HL-60 (cell line): Measurements from ENCODE around the gene ZNF77.

Experiments used
- DNase-seq, 2 experiments: peaks; one replicate each; pipeline ENCODE4 v3.0.0-alpha.2; 2010 to 2020; ENCODE audit warnings: low read depth in 1 of 2, low spot score in 1 of 2
- H3K27ac ChIP-seq: fragments of 250-450 bp; sonication (Bioruptor Pico); replicated peaks from 2 replicates; pipeline ENCODE4 v1.5.1; 2020; ENCODE audit warnings: mild to moderate bottlenecking, moderate library complexity
- H3K27me3 ChIP-seq: fragments of 250-450 bp; sonication (Bioruptor Pico); 2 replicates; pipeline ENCODE4 v1.5.1; 2021; ENCODE audit warnings: mild to moderate bottlenecking, moderate library complexity; ENCODE audit not compliant: insufficient read depth, poor library complexity, severe bottlenecking
- H3K4me3 ChIP-seq: replicated peaks from 2 replicates; pipeline ENCODE4 v1.5.1; 2011; ENCODE audit warnings: mild to moderate bottlenecking, control low read depth, low read length; ENCODE audit not compliant: insufficient read depth
- CTCF ChIP-seq: IDR thresholded peaks from one replicate; pipeline ENCODE4 v1.5.1; 2011; ENCODE audit warnings: low read length, control low read depth, inconsistent platforms; ENCODE audit not compliant: insufficient read depth
- GABPA ChIP-seq: IDR thresholded peaks from 2 replicates; pipeline ENCODE4 v1.6.1; 2012; ENCODE audit warnings: low read depth
- POLR2AphosphoS5 ChIP-seq: IDR thresholded peaks from 2 replicates; pipeline ENCODE4 v1.6.1; 2012; ENCODE audit warnings: low read depth
- REST ChIP-seq: IDR thresholded peaks from 2 replicates; pipeline ENCODE4 v1.6.1; 2012; ENCODE audit warnings: low read depth; ENCODE audit not compliant: insufficient replicate concordance
- SPI1 ChIP-seq: IDR thresholded peaks from 2 replicates; pipeline ENCODE4 v1.6.1; 2012; ENCODE audit warnings: low read depth, mild to moderate bottlenecking, borderline replicate concordance

ZNF77 gene

GRCh38 chr19:2976609-2977000, 31.8 kb upstream of the ZNF77 start:
- no peak for DNase-seq
- Histone ChIP-seq H3K27me3 (peaks cover 18% of the 10 kb centered on the region), H3K4me3 (peak overlapping the region; percentile 25), H3K27ac (no peak overlapping the region)
- no peak for TF ChIP-seq SPI1
- no peak for TF ChIP-seq POLR2AphosphoS5
- TF ChIP-seq GABPA = no peak
- no peak for TF ChIP-seq CTCF
- TF ChIP-seq REST = no peak

GRCh38 chr19:2974342-2975041, 29.7 kb upstream of the ZNF77 start:
- peak in 1 of 2 experiments; percentile 46 for DNase-seq
- H3K27ac ChIP-seq = no peak overlapping the region
- TF ChIP-seq CTCF = no peak
- peak; percentile 69; the same call in 1 of the 2 replicates for TF ChIP-seq POLR2AphosphoS5
- H3K27me3 ChIP-seq = peaks cover 18% of the 10 kb centered on the region
- H3K4me3 ChIP-seq = no peak overlapping the region

GRCh38 chr19:2973229-2973628, 28.5 kb upstream of the ZNF77 start:
- H3K27ac ChIP-seq = no peak overlapping the region
- DNase-seq = no peak
- H3K4me3 ChIP-seq = no peak overlapping the region
- TF ChIP-seq CTCF = no peak
- no peak for TF ChIP-seq SPI1
- TF ChIP-seq REST = no peak
- no peak for TF ChIP-seq GABPA
- TF ChIP-seq POLR2AphosphoS5 = no peak
- H3K27me3 ChIP-seq = peaks cover 18% of the 10 kb centered on the region

DNA sequence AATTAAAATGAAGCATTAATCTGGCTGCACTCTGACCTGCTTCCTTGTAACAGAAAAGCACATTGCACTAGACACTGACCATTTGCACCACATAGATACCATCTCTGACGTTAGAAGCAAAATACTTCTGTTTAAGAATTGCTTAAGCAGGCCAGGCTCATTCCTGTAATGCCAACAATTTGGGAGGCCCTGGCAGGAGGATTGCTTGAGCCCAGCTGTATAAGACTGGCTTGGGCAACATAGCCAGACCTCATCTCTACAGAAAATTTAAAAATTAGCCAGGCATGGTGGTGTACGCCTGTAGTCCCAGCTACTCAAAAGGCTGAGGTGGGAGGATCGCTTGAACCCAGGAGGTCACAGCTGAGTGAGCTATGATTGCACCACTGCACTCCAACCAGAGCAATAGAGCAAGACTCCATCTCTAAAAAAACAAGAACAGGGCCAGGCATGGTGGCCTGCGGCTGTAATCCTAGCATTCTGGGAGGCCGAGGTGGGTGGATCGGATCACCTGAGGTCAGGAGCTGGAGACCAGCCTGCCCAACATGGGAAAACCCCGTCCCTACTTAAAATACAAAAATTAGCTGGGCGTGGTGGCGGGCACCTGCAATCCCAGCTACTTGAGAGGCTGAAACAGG, 25.5 kb upstream of the ZNF77 start:
- TF ChIP-seq REST = no peak
- TF ChIP-seq GABPA = no peak
- no peak for TF ChIP-seq CTCF
- Histone ChIP-seq H3K27ac (no peak overlapping the region), H3K27me3 (peaks cover 4% of the 10 kb centered on the region), H3K4me3 (no peak overlapping the region)
- no peak for DNase-seq
